MG63 (cell line): ENCODE measurements around the gene ZNF300. TPM values are rescaled to one million over a fixed set of nuclear protein-coding genes. Genes with fewer than 3 reads are reported as not detected.
"Not testable (repeated sequence)": the region's sequence is repeated elsewhere in the genome, so short reads cannot be mapped to it uniquely, and the experiment has no call there.

ENCODE experiments used
- DNase-seq: peaks from one replicate; pipeline ENCODE4 v3.0.0-alpha.2; 2020
- H3K27me3 ChIP-seq: fragments of 250-450 bp; sonication (Bioruptor Pico); 2 replicates; pipeline ENCODE4 v1.5.1; 2020; ENCODE audit warnings: mild to moderate bottlenecking, moderate library complexity
- H3K36me3 ChIP-seq: fragments of 250-450 bp; sonication (Bioruptor Pico); 2 replicates; pipeline ENCODE4 v1.5.1; 2020; ENCODE audit warnings: mild to moderate bottlenecking, moderate library complexity
- H3K4me3 ChIP-seq: fragments of 250-450 bp; sonication (Bioruptor Pico); 2 replicates; pipeline ENCODE4 v1.5.1; 2020; ENCODE audit warnings: mild to moderate bottlenecking, moderate library complexity
- H3K9me3 ChIP-seq: fragments of 250-450 bp; sonication (Bioruptor Pico); 2 replicates; pipeline ENCODE4 v1.5.1; 2020; ENCODE audit warnings: mild to moderate bottlenecking, moderate library complexity
- total RNA-seq: library from RNA; depleted of rRNA; stranded (reverse); fragments of >200 nt; shearing (Covaris generic); gene quantifications from 2 replicates; pipeline ENCODE4 v1.2.3, GENCODE V29; 2014; ENCODE audit warnings: low replicate concordance; rRNA removed

The ZNF300 gene
- total RNA-seq = not detected in 2 replicates

- no peaks in the 10 kb centered on the region for H3K27me3 ChIP-seq
- no peak within 1 kb of the TSS for H3K4me3 ChIP-seq
- no peaks in the 10 kb centered on the region for H3K36me3 ChIP-seq
- no peak for DNase-seq
- H3K9me3 ChIP-seq = peaks cover 31% of the 10 kb centered on the region
These were observed at the start of gene ZNF300 for GRCh38 chr5:150904479-150905311. Gene ZNF300 (minus strand): TSS chr5:150904980. CDS start chr5:150903155, 1,825 bp downstream.

- Histone ChIP-seq H3K4me3 (no peak overlapping the region), H3K27me3 (no peaks in the 10 kb centered on the region), H3K36me3 (no peaks in the 10 kb centered on the region), H3K9me3 (peaks cover 45% of the 10 kb centered on the region)
- DNase-seq = no peak
These were observed 43.8 kb upstream of the ZNF300 start for GRCh38 chr5:150948539-150948938.

- no peak for DNase-seq
- H3K9me3 ChIP-seq = peaks cover 41% of the 10 kb centered on the region
- H3K27me3 ChIP-seq = no peaks in the 10 kb centered on the region
- no peak overlapping the region for H3K4me3 ChIP-seq
- no peaks in the 10 kb centered on the region for H3K36me3 ChIP-seq
These were observed 41.6 kb upstream of the ZNF300 start for GRCh38 chr5:150946351-150946905.

GRCh38 chr5:150945947-150946346 lies 41.2 kb upstream of the ZNF300 start:
- Histone ChIP-seq H3K36me3 (no peaks in the 10 kb centered on the region), H3K4me3 (no peak overlapping the region), H3K27me3 (no peaks in the 10 kb centered on the region), H3K9me3 (peaks cover 36% of the 10 kb centered on the region)
- no peak for DNase-seq

GRCh38 chr5:150945486-150945885 lies 40.7 kb upstream of the ZNF300 start:
- Histone ChIP-seq H3K36me3 (no peaks in the 10 kb centered on the region), H3K27me3 (no peaks in the 10 kb centered on the region), H3K4me3 (no peak overlapping the region), H3K9me3 (peaks cover 34% of the 10 kb centered on the region)
- no peak for DNase-seq

- Histone ChIP-seq H3K4me3 (no peak overlapping the region), H3K9me3 (peaks cover 58% of the 10 kb centered on the region), H3K36me3 (no peaks in the 10 kb centered on the region), H3K27me3 (no peaks in the 10 kb centered on the region)
- DNase-seq = no peak
These were observed 26.7 kb upstream of the ZNF300 start for GRCh38 chr5:150931368-150931965.

- Histone ChIP-seq H3K9me3 (peaks cover 16% of the 10 kb centered on the region), H3K36me3 (no peaks in the 10 kb centered on the region), H3K27me3 (no peaks in the 10 kb centered on the region), H3K4me3 (no peak overlapping the region)
- DNase-seq = no peak
These were observed 13.8 kb upstream of the ZNF300 start for GRCh38 chr5:150918613-150919012.

GRCh38 chr5:150912312-150912814 lies 7.6 kb upstream of the ZNF300 start:
- no peak for DNase-seq
- Histone ChIP-seq H3K27me3 (no peaks in the 10 kb centered on the region), H3K4me3 (no peak overlapping the region), H3K9me3 (peaks cover 41% of the 10 kb centered on the region), H3K36me3 (no peaks in the 10 kb centered on the region)

GRCh38 chr5:150905312-150905683 lies 518 bp upstream of the ZNF300 start:
- H3K27me3 ChIP-seq = no peaks in the 10 kb centered on the region
- no peak overlapping the region for H3K4me3 ChIP-seq
- H3K9me3 ChIP-seq = peaks cover 30% of the 10 kb centered on the region
- no peaks in the 10 kb centered on the region for H3K36me3 ChIP-seq
- DNase-seq = no peak

- Histone ChIP-seq H3K27me3 (no peaks in the 10 kb centered on the region), H3K36me3 (no peaks in the 10 kb centered on the region), H3K4me3 (no peak overlapping the region), H3K9me3 (peaks cover 39% of the 10 kb centered on the region)
- no peak for DNase-seq
These were observed 3.3 kb downstream of the ZNF300 start for GRCh38 chr5:150901446-150901845.

GRCh38 chr5:150895431-150896428 lies 9.1 kb downstream of the ZNF300 start:
- H3K9me3 ChIP-seq = peaks cover 73% of the 10 kb centered on the region
- DNase-seq = no peak

GRCh38 chr5:150879358-150879757 lies 25.4 kb downstream of the ZNF300 start:
- Histone ChIP-seq H3K4me3 (no peak overlapping the region), H3K9me3 (peaks cover 6% of the 10 kb centered on the region), H3K36me3 (no peaks in the 10 kb centered on the region), H3K27me3 (no peaks in the 10 kb centered on the region)
- DNase-seq = no peak

More at GRCh38 chr5:150895431-150896428, 9.1 kb downstream of the ZNF300 start:
- no peaks in the 10 kb centered on the region for H3K27me3 ChIP-seq
- H3K36me3 ChIP-seq = no peaks in the 10 kb centered on the region
- no peak overlapping the region for H3K4me3 ChIP-seq

- Histone ChIP-seq H3K36me3 (no peaks in the 10 kb centered on the region), H3K9me3 (peaks cover 13% of the 10 kb centered on the region), H3K27me3 (0 out of 2 replicates have a peak, but pooled peaks cover 2% of the 10 kb centered on the region), H3K4me3 (no peak overlapping the region)
- no peak for DNase-seq
These were observed 42.7 kb downstream of the ZNF300 start for GRCh38 chr5:150862070-150862469.

- DNase-seq = no peak
- Histone ChIP-seq H3K4me3 (no peak overlapping the region), H3K36me3 (no peaks in the 10 kb centered on the region), H3K9me3 (peaks cover 9% of the 10 kb centered on the region), H3K27me3 (0 out of 2 replicates have a peak, but pooled peaks cover 2% of the 10 kb centered on the region)
These were observed 44.4 kb downstream of the ZNF300 start for GRCh38 chr5:150860246-150860821.

GRCh38 chr5:150856700-150857099 lies 48.1 kb downstream of the ZNF300 start:
- H3K4me3 ChIP-seq, H3K27me3 ChIP-seq, H3K9me3 ChIP-seq, H3K36me3 ChIP-seq, DNase-seq: not testable (repeated sequence)

GRCh38 chr5:150853561-150853960 lies 51.2 kb downstream of the ZNF300 start:
- H3K36me3 ChIP-seq = no peaks in the 10 kb centered on the region
- no peaks in the 10 kb centered on the region for H3K27me3 ChIP-seq
- no peak for DNase-seq

More at GRCh38 chr5:150853561-150853960, 51.2 kb downstream of the ZNF300 start:
- Histone ChIP-seq H3K4me3 (no peak overlapping the region), H3K9me3 (peaks cover 2% of the 10 kb centered on the region; the same call in 1 of the 2 replicates)
